H9 (cell line): ENCODE data around the gene PARP6. TPM values are rescaled to one million over a fixed set of nuclear protein-coding genes. Genes with fewer than 3 reads are reported as not detected.

Experiments used
- DNase-seq: peaks from one replicate; pipeline ENCODE4 v3.0.0-alpha.2; 2017
- H2AFZ ChIP-seq: one replicate; pipeline ENCODE4 v1.6.1; 2013; ENCODE audit warnings: mild to moderate bottlenecking, low read length, control low read depth, moderate library complexity
- H2AK5ac ChIP-seq: 2 replicates; pipeline ENCODE4 v1.6.1; 2013; ENCODE audit warnings: low read length, control low read depth, mixed read lengths; ENCODE audit not compliant: insufficient read length
- H2BK120ac ChIP-seq: one replicate; pipeline ENCODE4 v1.6.1; 2013; ENCODE audit warnings: low read depth, mild to moderate bottlenecking, low read length, control low read depth, inconsistent platforms; ENCODE audit not compliant: poor library complexity, severe bottlenecking
- H2BK12ac ChIP-seq: 2 replicates; pipeline ENCODE4 v1.6.1; 2013; ENCODE audit warnings: low read length, control low read depth, mixed read lengths, low read depth; ENCODE audit not compliant: insufficient read length
- H2BK15ac ChIP-seq: 2 replicates; pipeline ENCODE4 v1.6.1; 2013; ENCODE audit warnings: low read depth, low read length, control low read depth
- H2BK20ac ChIP-seq: one replicate; pipeline ENCODE4 v1.6.1; 2013; ENCODE audit warnings: low read depth, mild to moderate bottlenecking, low read length, control low read depth, inconsistent platforms; ENCODE audit not compliant: poor library complexity, severe bottlenecking
- H2BK5ac ChIP-seq: 2 replicates; pipeline ENCODE4 v1.6.1; 2013; ENCODE audit warnings: low read length, control low read depth, mixed read lengths; ENCODE audit not compliant: insufficient read length
- H3K14ac ChIP-seq: 2 replicates; pipeline ENCODE4 v1.6.1; 2013; ENCODE audit warnings: low read length, control low read depth; ENCODE audit not compliant: insufficient read depth
- H3K18ac ChIP-seq: 2 replicates; pipeline ENCODE4 v1.6.1; 2013; ENCODE audit warnings: low read depth, mild to moderate bottlenecking, mixed read lengths, low read length, control low read depth; ENCODE audit not compliant: insufficient read length
- H3K23ac ChIP-seq: 2 replicates; pipeline ENCODE4 v1.6.1; 2013; ENCODE audit warnings: low read length, control low read depth, mixed read lengths, low read depth; ENCODE audit not compliant: insufficient read length
- H3K23me2 ChIP-seq: 2 replicates; pipeline ENCODE4 v1.6.1; 2013; ENCODE audit warnings: low read depth, mild to moderate bottlenecking, mixed read lengths, low read length, control low read depth; ENCODE audit not compliant: insufficient read length, poor library complexity, severe bottlenecking
- H3K27ac ChIP-seq: 2 replicates; pipeline ENCODE4 v1.5.1; 2013; ENCODE audit warnings: low read length, control low read depth, mixed read lengths, low read depth; ENCODE audit not compliant: insufficient read length
- H3K27me3 ChIP-seq: 2 replicates; pipeline ENCODE4 v1.6.1; 2013; ENCODE audit warnings: low read length, control low read depth, inconsistent platforms; ENCODE audit not compliant: insufficient read depth
- H3K4ac ChIP-seq: 2 replicates; pipeline ENCODE4 v1.6.1; 2013; ENCODE audit warnings: low read depth, mild to moderate bottlenecking, control low read depth, inconsistent platforms, low read length, moderate library complexity
- H3K4me1 ChIP-seq: 2 replicates; pipeline ENCODE4 v1.6.1; 2013; ENCODE audit warnings: low read length, control low read depth, inconsistent platforms; ENCODE audit not compliant: insufficient read depth
- H3K4me2 ChIP-seq: 2 replicates; pipeline ENCODE4 v1.6.1; 2013; ENCODE audit warnings: low read length, control low read depth, mixed read lengths; ENCODE audit not compliant: insufficient read length, insufficient read depth
- H3K56ac ChIP-seq: 2 replicates; pipeline ENCODE4 v1.6.1; 2013; ENCODE audit warnings: low read depth, mild to moderate bottlenecking, mixed read lengths, low read length, control low read depth; ENCODE audit not compliant: insufficient read length
- H3K79me1 ChIP-seq: 2 replicates; pipeline ENCODE4 v1.6.1; 2013; ENCODE audit warnings: low read depth, mild to moderate bottlenecking, moderate library complexity, low read length, control low read depth, inconsistent platforms; ENCODE audit not compliant: insufficient read depth, poor library complexity, severe bottlenecking
- H3K79me2 ChIP-seq: 2 replicates; pipeline ENCODE4 v1.6.1; 2013; ENCODE audit warnings: low read length, control low read depth, inconsistent platforms; ENCODE audit not compliant: insufficient read depth
- H3K9ac ChIP-seq: 2 replicates; pipeline ENCODE4 v1.6.1; 2013; ENCODE audit warnings: low read length, control low read depth, mixed read lengths; ENCODE audit not compliant: insufficient read length; ENCODE audit errors: extremely low read depth
- H3K9me3 ChIP-seq: one replicate; pipeline ENCODE4 v1.6.1; 2013; ENCODE audit warnings: low read depth, low read length, inconsistent platforms; ENCODE audit not compliant: control insufficient read depth
- H3T11ph ChIP-seq: one replicate; pipeline ENCODE4 v1.6.1; 2013; ENCODE audit warnings: mild to moderate bottlenecking, low read length, control low read depth, inconsistent platforms
- H4K20me1 ChIP-seq: one replicate; pipeline ENCODE4 v1.6.1; 2013; ENCODE audit not compliant: control insufficient read depth, insufficient read length, insufficient read depth
- H4K5ac ChIP-seq: 2 replicates; pipeline ENCODE4 v1.6.1; 2013; ENCODE audit warnings: low read depth, mild to moderate bottlenecking, mixed read lengths, low read length, control low read depth; ENCODE audit not compliant: insufficient read length
- H4K8ac ChIP-seq: replicated peaks from 2 replicates; pipeline ENCODE4 v1.6.1; 2013; ENCODE audit warnings: low read length, control low read depth, mixed read lengths, low read depth; ENCODE audit not compliant: insufficient read length
- H4K91ac ChIP-seq: 2 replicates; pipeline ENCODE4 v1.6.1; 2013; ENCODE audit warnings: low read depth, mild to moderate bottlenecking, moderate library complexity, mixed read lengths, low read length, control low read depth; ENCODE audit not compliant: insufficient read length
- H3K27ac Mint-ChIP-seq, 3 experiments: 2 replicates in 2 of 3; 3 replicates in 1 of 3; pipeline ENCODE4 v1.8.0; 2020 to 2021; ENCODE audit warnings: mixed read lengths in 3 of 3, mild to moderate bottlenecking in 1 of 3, moderate library complexity in 1 of 3
- H3K27me3 Mint-ChIP-seq: 2 replicates; pipeline ENCODE4 v1.8.0; 2021; ENCODE audit warnings: low read depth, mild to moderate bottlenecking, moderate library complexity, mixed read lengths
- H3K36me3 Mint-ChIP-seq, 3 experiments: 2 replicates in 2 of 3; 3 replicates in 1 of 3; pipeline ENCODE4 v1.8.0; 2020 to 2021; ENCODE audit warnings: low read depth in 3 of 3, mixed read lengths in 3 of 3; ENCODE audit not compliant: insufficient read depth in 1 of 3
- H3K4me1 Mint-ChIP-seq, 2 experiments: 2 replicates each; pipeline ENCODE4 v1.8.0; 2020; ENCODE audit warnings: mixed read lengths in 2 of 2
- H3K4me3 Mint-ChIP-seq, 2 experiments: 2 replicates in 1 of 2; 3 replicates in 1 of 2; pipeline ENCODE4 v1.8.0; 2020 to 2021; ENCODE audit warnings: mild to moderate bottlenecking in 2 of 2, mixed read lengths in 2 of 2, moderate library complexity in 1 of 2
- H3K9me3 Mint-ChIP-seq, 2 experiments: 2 replicates in 1 of 2; 3 replicates in 1 of 2; pipeline ENCODE4 v1.8.0; 2020; ENCODE audit warnings: mild to moderate bottlenecking in 2 of 2, mixed read lengths in 2 of 2, moderate library complexity in 1 of 2
- WGBS: extraction: QIAGEN DNeasy Blood & Tissue Kit; methylation state at CpG from one replicate; pipeline ENCODE4 v1.1.7; 2013; ENCODE audit warnings: missing lambda C conversion rate, low lambda C conversion rate, mixed read lengths; ENCODE audit not compliant: insufficient read length; ENCODE audit errors: extremely low coverage; 5-methylcytosine and 5-hydroxymethylcytosine counted together
- total RNA-seq: library from RNA; stranded (reverse); gene quantifications from 2 replicates; pipeline ENCODE4 v1.2.1, GENCODE V29; 2021
- TF ChIP-seq, protein P1 (sequence below): fragments of 200-600 bp; sonication (generic); conservative IDR thresholded peaks from 3 replicates; pipeline ENCODE4 v1.8.0; 2021; ENCODE audit warnings: antibody characterized with exemption, mild to moderate bottlenecking

Gene PARP6
- total RNA-seq, 1 experiment from 2014 or later, result 54.4 TPM

DNA sequence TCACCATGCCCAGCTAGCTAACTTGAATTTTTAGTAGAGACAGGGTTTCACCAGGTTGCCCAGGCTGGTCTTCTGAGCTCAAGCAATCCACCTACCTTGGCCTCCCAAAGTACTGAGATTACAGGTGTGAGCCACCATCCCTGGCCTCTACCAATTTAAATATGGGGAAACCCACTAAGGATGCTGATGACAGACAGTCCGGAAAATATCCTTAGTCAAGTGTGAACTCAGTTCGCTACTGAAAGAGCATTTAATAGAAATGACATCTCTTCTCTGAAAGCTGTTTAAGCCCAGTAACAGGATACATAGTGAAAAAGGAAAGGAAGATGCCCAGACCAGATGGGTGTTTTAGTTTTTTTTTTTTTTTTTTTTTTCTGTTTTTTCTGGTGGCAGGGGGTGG lies 67.1 kb downstream of the PARP6 start:
- no CpG with 5 or more reads among the region's 2 CpGs for WGBS
- no peak overlapping the region for H3K56ac ChIP-seq
- no peaks in the 10 kb centered on the region for H4K20me1 ChIP-seq
- H3K14ac ChIP-seq, result no peak overlapping the region
- no peak overlapping the region for H2BK120ac ChIP-seq
- no peak overlapping the region for H3K4ac ChIP-seq
- no peaks in the 10 kb centered on the region for H3K27me3 ChIP-seq
- no peaks in the 10 kb centered on the region for H3K79me2 ChIP-seq
- H2BK12ac ChIP-seq, result no peak overlapping the region
- H2BK5ac ChIP-seq, result no peak overlapping the region
- H2BK20ac ChIP-seq, result no peak overlapping the region
- no peaks in the 10 kb centered on the region for H3K79me1 ChIP-seq
- no peaks in the 10 kb centered on the region for H3K4me1 Mint-ChIP-seq
- TF ChIP-seq, protein P1, sequence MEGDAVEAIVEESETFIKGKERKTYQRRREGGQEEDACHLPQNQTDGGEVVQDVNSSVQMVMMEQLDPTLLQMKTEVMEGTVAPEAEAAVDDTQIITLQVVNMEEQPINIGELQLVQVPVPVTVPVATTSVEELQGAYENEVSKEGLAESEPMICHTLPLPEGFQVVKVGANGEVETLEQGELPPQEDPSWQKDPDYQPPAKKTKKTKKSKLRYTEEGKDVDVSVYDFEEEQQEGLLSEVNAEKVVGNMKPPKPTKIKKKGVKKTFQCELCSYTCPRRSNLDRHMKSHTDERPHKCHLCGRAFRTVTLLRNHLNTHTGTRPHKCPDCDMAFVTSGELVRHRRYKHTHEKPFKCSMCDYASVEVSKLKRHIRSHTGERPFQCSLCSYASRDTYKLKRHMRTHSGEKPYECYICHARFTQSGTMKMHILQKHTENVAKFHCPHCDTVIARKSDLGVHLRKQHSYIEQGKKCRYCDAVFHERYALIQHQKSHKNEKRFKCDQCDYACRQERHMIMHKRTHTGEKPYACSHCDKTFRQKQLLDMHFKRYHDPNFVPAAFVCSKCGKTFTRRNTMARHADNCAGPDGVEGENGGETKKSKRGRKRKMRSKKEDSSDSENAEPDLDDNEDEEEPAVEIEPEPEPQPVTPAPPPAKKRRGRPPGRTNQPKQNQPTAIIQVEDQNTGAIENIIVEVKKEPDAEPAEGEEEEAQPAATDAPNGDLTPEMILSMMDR, result no peak
- peaks cover 64 to 98% (median 98%) of the 10 kb centered on the region in 3 experiments for H3K36me3 Mint-ChIP-seq
- no peak overlapping the region for H2AK5ac ChIP-seq
- no peaks in the 10 kb centered on the region for H3K23me2 ChIP-seq
- no peak overlapping the region for H3K4me3 Mint-ChIP-seq
- no peak overlapping the region for H4K8ac ChIP-seq
- no peaks in the 10 kb centered on the region for H3K9me3 Mint-ChIP-seq
- no peak overlapping the region for H3T11ph ChIP-seq
- H3K27ac ChIP-seq, result no peak overlapping the region
- no peak overlapping the region for H2BK15ac ChIP-seq
- H4K5ac ChIP-seq, result no peak overlapping the region
- H4K91ac ChIP-seq, result no peak overlapping the region
- no peak for DNase-seq
- H3K27me3 Mint-ChIP-seq, result no peaks in the 10 kb centered on the region
- no peak overlapping the region for H3K4me2 ChIP-seq
- no peak overlapping the region for H3K9ac ChIP-seq
- H3K27ac Mint-ChIP-seq, result no peak overlapping the region
- no peaks in the 10 kb centered on the region for H3K4me1 ChIP-seq
- no peaks in the 10 kb centered on the region for H3K9me3 ChIP-seq
- no peak overlapping the region for H3K18ac ChIP-seq
- no peak overlapping the region for H3K23ac ChIP-seq
- H2AFZ ChIP-seq, result no peak overlapping the region
